ENCODE results near the gene CELA2B. TPM values are rescaled to one million over a fixed set of nuclear protein-coding genes. Genes with fewer than 3 reads are reported as not detected.
"Not testable (repeated sequence)": the region's sequence is repeated elsewhere in the genome, so short reads cannot be mapped to it uniquely, and the experiment has no call there.

CELA2B gene
- total RNA-seq, 6 experiments from 2014 or later, result not detected

DNA sequence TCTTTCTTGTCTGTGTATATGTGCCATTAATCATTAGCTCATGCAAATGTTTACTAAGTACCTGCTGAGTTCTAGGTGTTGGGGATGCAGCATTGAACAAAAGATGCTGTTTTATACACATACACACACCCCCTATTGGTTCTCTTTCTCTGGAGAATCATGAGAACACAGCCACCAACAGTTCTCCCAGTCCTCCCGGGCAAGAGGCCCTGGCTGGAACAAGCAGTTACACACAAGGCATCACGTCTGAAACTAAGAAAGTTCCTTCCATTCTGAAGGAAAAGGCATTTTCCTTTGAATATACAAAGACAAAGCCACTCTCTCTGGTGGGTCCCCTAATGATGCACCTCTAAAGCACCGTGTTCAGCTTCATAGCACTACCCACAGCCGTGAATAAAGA lies 37.3 kb downstream of the CELA2B start:
- H3K36me3 ChIP-seq, result no peaks in the 10 kb centered on the region
- no peak for DNase-seq
- ATAC-seq, result no peak
- no peak overlapping the region for H3K4me3 ChIP-seq
- H3K27me3 ChIP-seq, result no peaks in the 10 kb centered on the region
- H3K27ac ChIP-seq, result no peak overlapping the region
- intact Hi-C loops (cut with DNase I), result no loop called here
- 91% methylated on average over 3 of the region's 4 CpGs for WGBS (ENCODE audit: insufficient coverage, low coverage, low lambda C conversion rate, missing lambda C conversion rate)
- no peak for TF ChIP-seq POLR2A (IDR thresholded peaks at IDR 0.05)
- TF ChIP-seq, protein P1, sequence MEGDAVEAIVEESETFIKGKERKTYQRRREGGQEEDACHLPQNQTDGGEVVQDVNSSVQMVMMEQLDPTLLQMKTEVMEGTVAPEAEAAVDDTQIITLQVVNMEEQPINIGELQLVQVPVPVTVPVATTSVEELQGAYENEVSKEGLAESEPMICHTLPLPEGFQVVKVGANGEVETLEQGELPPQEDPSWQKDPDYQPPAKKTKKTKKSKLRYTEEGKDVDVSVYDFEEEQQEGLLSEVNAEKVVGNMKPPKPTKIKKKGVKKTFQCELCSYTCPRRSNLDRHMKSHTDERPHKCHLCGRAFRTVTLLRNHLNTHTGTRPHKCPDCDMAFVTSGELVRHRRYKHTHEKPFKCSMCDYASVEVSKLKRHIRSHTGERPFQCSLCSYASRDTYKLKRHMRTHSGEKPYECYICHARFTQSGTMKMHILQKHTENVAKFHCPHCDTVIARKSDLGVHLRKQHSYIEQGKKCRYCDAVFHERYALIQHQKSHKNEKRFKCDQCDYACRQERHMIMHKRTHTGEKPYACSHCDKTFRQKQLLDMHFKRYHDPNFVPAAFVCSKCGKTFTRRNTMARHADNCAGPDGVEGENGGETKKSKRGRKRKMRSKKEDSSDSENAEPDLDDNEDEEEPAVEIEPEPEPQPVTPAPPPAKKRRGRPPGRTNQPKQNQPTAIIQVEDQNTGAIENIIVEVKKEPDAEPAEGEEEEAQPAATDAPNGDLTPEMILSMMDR (IDR thresholded peaks at IDR 0.05), result no peak
- no peaks in the 10 kb centered on the region for H3K9me3 ChIP-seq
- no peaks in the 10 kb centered on the region for H3K4me1 ChIP-seq

DNA sequence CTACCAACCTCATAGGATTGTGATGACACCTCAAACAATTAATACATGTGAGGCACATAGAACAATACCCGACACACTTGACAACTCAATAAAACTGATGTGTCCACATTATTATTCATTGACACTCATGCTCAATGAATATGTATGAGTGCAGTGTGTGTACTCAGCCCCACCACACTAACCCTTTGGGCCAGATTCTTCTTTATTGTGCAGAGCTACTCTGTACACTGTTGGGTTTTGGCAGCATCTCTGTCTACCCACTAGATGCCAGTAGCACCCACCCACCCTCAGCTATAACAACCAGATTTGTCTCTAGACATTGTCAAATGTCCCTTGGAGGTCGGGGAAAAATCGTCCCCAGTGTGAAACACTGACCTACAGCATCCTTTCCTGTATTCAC lies 38.0 kb downstream of the CELA2B start:
- Histone ChIP-seq H3K27me3 (no peaks in the 10 kb centered on the region), H3K9me3 (no peaks in the 10 kb centered on the region), H3K4me1 (no peaks in the 10 kb centered on the region), H3K27ac (no peak overlapping the region), H3K4me3 (no peak overlapping the region), H3K36me3 (no peaks in the 10 kb centered on the region)
- no peak for ATAC-seq
- intact Hi-C loops (cut with DNase I), result no loop called here
- 89% methylated on average over 2 of the region's 3 CpGs for WGBS (ENCODE audit: insufficient coverage, low coverage, low lambda C conversion rate, missing lambda C conversion rate)
- no peak for TF ChIP-seq POLR2A (IDR thresholded peaks at IDR 0.05)
- TF ChIP-seq, protein P1 (IDR thresholded peaks at IDR 0.05), result no peak
- DNase-seq, result no peak

DNA sequence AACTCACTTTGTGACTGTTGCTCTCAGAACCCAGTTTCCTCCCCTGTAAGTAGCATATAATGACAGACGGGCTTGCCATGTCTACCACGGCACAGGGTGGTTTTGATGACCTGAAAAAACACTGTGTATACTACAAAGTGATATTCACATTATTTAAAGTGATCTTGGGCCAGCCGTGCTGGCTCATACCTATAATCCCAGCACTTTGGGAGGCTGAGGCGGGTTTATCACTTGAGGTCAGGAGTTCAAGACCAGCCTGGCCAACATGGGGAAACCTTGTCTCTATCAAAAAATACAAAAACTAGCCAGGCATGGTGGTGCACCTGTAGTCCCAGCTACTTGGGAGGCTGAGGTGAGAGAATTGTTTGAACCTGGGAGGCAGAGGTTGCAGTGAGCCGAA lies 38.7 kb downstream of the CELA2B start:
- H3K36me3 ChIP-seq; ATAC-seq; H3K27me3 ChIP-seq; intact Hi-C loops (cut with DNase I); DNase-seq; H3K4me1 ChIP-seq; H3K4me3 ChIP-seq; H3K9me3 ChIP-seq; H3K27ac ChIP-seq: not testable (repeated sequence)
- WGBS (ENCODE audit: insufficient coverage, low coverage, low lambda C conversion rate, missing lambda C conversion rate), result 89% methylated on average over 5 of the region's 5 CpGs

DNA sequence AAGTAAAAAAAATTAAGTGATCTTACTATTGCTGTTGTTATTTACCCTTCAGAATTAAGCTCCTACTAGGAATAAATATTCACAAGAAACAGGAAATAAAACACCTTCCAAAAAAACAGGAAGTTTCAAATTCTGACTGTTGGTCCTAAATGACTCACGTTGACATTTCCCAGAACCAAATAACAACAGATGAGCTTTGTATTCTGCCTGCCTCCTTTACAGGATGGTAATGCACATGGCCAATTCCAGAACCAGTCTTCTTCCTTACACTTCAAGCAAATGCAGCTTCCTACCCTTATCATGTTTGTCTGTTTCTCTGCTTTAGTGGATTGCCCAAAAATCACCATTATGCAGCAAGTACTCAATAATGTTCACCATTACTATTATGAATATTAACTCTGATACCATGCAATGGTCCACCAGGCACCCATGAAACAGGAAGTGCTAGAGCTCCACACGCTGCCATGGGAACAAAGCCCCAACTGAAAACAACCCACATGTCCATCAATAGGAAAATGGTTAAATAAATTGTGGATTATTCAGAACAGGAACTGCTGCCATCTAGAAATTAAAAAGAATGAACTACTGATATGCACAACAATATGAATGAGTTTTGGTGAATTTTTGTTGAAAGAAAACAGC lies 39.2 kb downstream of the CELA2B start:
- 48% methylated on average over 2 of the region's 2 CpGs for WGBS (ENCODE audit: insufficient coverage, low coverage, low lambda C conversion rate, missing lambda C conversion rate)
- H3K27ac ChIP-seq, result no peak overlapping the region
- H3K36me3 ChIP-seq, result no peaks in the 10 kb centered on the region
- H3K27me3 ChIP-seq, result no peaks in the 10 kb centered on the region
- TF ChIP-seq, protein P1 (IDR thresholded peaks at IDR 0.05), result no peak
- no peak for TF ChIP-seq POLR2A (IDR thresholded peaks at IDR 0.05)
- intact Hi-C loops (cut with DNase I), result no loop called here
- DNase-seq (no peak), ATAC-seq (peak in 1 of 4 donors; percentile 56)
- H3K4me3 ChIP-seq, result no peak overlapping the region
- H3K9me3 ChIP-seq, result no peaks in the 10 kb centered on the region
- H3K4me1 ChIP-seq, result no peaks in the 10 kb centered on the region

DNA sequence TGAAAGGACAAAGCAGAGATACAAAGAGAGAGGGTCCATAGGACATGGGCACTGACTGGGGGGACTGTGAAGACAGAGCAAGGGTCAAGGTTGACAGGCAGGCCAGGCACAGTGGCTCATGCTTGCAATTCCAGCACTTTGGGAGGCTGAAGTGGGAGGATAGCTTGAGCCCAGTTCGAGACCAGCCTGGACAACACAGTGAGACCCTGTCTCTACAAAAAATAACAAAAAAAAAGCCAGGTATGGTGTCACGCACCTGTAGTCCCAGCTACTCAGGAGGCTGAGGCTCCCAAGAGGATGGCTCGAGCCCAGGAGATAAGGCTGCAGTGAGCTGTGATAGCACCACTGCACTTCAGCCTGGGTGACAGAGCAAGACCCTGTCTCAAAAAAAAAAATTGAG lies 43.7 kb downstream of the CELA2B start:
- no peaks in the 10 kb centered on the region for H3K27me3 ChIP-seq
- H3K4me1 ChIP-seq, result no peaks in the 10 kb centered on the region
- intact Hi-C loops (cut with DNase I), result no loop called here
- no peak overlapping the region for H3K4me3 ChIP-seq
- no peak for DNase-seq
- H3K36me3 ChIP-seq, result no peaks in the 10 kb centered on the region
- H3K27ac ChIP-seq, result no peak overlapping the region
- 100% methylated on average over 1 of the region's 3 CpGs for WGBS (ENCODE audit: insufficient coverage, low coverage, low lambda C conversion rate, missing lambda C conversion rate)
- H3K9me3 ChIP-seq, result no peaks in the 10 kb centered on the region
- TF ChIP-seq, protein P1 (IDR thresholded peaks at IDR 0.05), result no peak
- no peak for TF ChIP-seq POLR2A (IDR thresholded peaks at IDR 0.05)
- ATAC-seq, result no peak

DNA sequence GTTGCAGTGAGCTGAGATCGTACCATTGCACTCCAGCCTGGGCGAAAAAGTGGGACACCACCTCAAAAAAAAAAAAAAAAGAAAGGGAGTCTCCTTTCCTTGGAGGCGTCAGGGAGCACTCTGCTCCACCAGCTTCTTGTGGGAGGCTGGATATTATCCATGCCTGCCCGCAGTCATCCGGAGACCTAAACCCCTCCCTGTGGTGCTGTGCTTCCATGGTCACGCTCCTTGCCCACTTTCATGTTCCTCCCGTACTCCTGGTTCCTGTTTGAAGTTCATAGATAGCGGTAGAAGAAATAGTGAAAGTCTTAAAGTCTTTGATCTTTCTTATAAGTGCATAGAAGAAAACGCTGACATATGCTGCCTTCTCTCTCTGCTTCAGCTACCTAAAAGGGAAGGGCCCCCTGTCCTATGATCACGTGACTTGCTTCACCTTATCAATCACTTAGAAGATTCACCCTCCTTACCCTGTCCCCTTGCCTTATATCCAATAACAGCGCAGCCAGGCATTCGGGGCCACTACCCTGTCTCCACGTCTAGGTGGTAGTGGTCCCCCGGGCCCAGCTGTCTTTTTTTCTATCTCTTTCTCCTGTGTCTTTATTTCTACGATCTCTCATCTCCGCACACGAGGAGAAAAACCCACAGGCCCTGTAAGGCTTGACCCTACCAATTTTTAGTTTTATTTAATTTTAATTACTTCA lies 45.5 kb downstream of the CELA2B start:
- WGBS (ENCODE audit: insufficient coverage, low coverage, low lambda C conversion rate, missing lambda C conversion rate), result 86% methylated on average over 14 of the region's 17 CpGs
- H3K27me3 ChIP-seq; H3K4me3 ChIP-seq; H3K4me1 ChIP-seq; H3K9me3 ChIP-seq; DNase-seq; H3K27ac ChIP-seq; intact Hi-C loops (cut with DNase I); ATAC-seq; H3K36me3 ChIP-seq: not testable (repeated sequence)

Data from right lobe of liver (tissue), 6 donors.